Common myeloid progenitor, CD34-positive (primary cell): ENCODE results near the gene POLR1C.
"Not testable (repeated sequence)": the region's sequence is repeated elsewhere in the genome, so short reads cannot be mapped to it uniquely, and the experiment has no call there.

Experiments used
- CTCF ChIA-PET: fragments of 350-600 bp; sonication (Branson Sonifier 250); formaldehyde crosslinking; loops from one replicate; lab custom pipeline; 2021; ENCODE audit warnings: antibody characterized with exemption; lab: Charles Lee
- POLR2A ChIA-PET: fragments of 350-600 bp; sonication (Branson Sonifier 250); formaldehyde crosslinking; loops from one replicate; lab custom pipeline; 2021; ENCODE audit warnings: antibody characterized with exemption; lab: Charles Lee
- DNase-seq, 3 donors: peaks; one replicate each; pipeline versions ENCODE4 v3.0.0 to v3.0.0-alpha.2; 2013
- H3K27ac ChIP-seq, 2 experiments: 1 replicate in 1 of 2; 2 replicates in 1 of 2; pipeline ENCODE4 v1.7.0; 2013; ENCODE audit warnings: inconsistent platforms in 2 of 2, low read length in 2 of 2, mild to moderate bottlenecking in 2 of 2, low read depth in 1 of 2, moderate library complexity in 1 of 2; ENCODE audit not compliant: severe bottlenecking in 2 of 2, insufficient read depth in 1 of 2, poor library complexity in 1 of 2
- H3K27me3 ChIP-seq, 5 experiments: replicated peaks in 2 of 5; 1 replicate in 3 of 5; 2 replicates in 2 of 5; pipeline versions ENCODE4 v1.6.1 to v1.7.0; 2013; ENCODE audit warnings: low read length in 4 of 5, mild to moderate bottlenecking in 2 of 5, moderate library complexity in 2 of 5, inconsistent platforms in 1 of 5; ENCODE audit not compliant: insufficient read depth in 5 of 5, control insufficient read depth in 4 of 5
- H3K36me3 ChIP-seq, 4 experiments: 1 replicate in 2 of 4; 2 replicates in 2 of 4; pipeline versions ENCODE4 v1.6.1 to v1.7.0; 2013; ENCODE audit warnings: low read length in 3 of 4, control low read depth in 1 of 4, mild to moderate bottlenecking in 1 of 4; ENCODE audit not compliant: control insufficient read depth in 4 of 4, insufficient read depth in 4 of 4
- H3K4me1 ChIP-seq, 4 experiments: 1 replicate in 3 of 4; 2 replicates in 1 of 4; pipeline versions ENCODE4 v1.6.1 to v1.7.1; 2013; ENCODE audit warnings: low read length in 3 of 4, mild to moderate bottlenecking in 3 of 4, control low read depth in 1 of 4, inconsistent platforms in 1 of 4, moderate library complexity in 1 of 4; ENCODE audit not compliant: control insufficient read depth in 4 of 4, insufficient read depth in 4 of 4; ENCODE audit errors: control extremely low read depth in 1 of 4
- H3K4me3 ChIP-seq, 7 experiments: 1 replicate in 4 of 7; 2 replicates in 3 of 7; pipeline versions ENCODE4 v1.5.1 to v1.7.0; 2013; ENCODE audit warnings: mild to moderate bottlenecking in 7 of 7, low read length in 6 of 7, moderate library complexity in 6 of 7, inconsistent platforms in 2 of 7, low read depth in 2 of 7, control low read depth in 1 of 7; ENCODE audit not compliant: insufficient read depth in 4 of 7, control insufficient read depth in 1 of 7; ENCODE audit errors: extremely low read depth in 1 of 7
- H3K9me3 ChIP-seq, 5 experiments: 1 replicate in 4 of 5; 2 replicates in 1 of 5; pipeline versions ENCODE4 v1.6.1 to v1.7.1; 2013; ENCODE audit warnings: low read length in 4 of 5, mild to moderate bottlenecking in 2 of 5, inconsistent platforms in 1 of 5, low read depth in 1 of 5, moderate library complexity in 1 of 5; ENCODE audit not compliant: control insufficient read depth in 4 of 5, insufficient read depth in 2 of 5; ENCODE audit errors: control extremely low read depth in 1 of 5
- WGBS: methylation state at CpG from one replicate; pipeline ENCODE4 v1.1.5; 2013; ENCODE audit not compliant: insufficient coverage; 5-methylcytosine and 5-hydroxymethylcytosine counted together

The POLR1C gene

DNA sequence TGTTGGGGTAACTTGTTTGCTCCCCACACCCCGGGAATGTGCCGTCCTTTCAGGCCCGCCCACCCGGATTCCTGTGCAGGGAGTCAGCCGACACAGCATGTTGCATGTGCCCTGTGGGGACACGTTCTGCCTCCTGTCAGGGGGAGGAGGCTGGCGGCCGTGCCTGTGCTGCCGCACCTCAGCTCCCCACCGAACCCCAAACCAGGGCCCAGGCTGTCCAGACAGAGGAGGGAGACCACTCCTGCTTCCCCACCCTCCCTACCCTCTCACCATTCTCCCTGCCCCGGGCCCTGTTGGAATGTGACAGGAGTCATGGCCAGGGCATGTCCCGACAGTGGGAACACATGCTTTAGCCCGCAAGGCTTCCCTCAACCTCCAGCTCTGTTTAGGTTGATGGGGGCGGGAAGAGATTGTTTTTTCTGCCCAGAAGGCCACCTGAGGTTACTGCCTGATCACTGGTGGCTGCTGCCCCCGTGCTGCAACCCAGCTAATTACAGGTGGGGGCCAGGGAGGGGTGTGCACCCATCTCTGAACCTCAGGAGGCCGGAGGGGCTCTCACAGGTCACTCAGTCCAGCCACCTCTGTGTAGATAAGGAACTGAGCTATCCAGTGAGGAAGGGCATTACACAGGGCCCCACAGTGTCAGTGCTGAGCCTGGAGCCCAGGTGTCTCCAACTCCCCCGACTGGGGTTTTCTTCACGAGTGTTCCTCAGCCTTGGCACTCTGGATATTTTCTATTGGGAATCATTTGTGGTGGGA lies 20.3 kb upstream of the POLR1C start:
- H3K36me3 ChIP-seq, result peaks cover 10 to 54% (median 39%) of the 10 kb centered on the region in 4 experiments
- H3K4me1 ChIP-seq, result peaks cover 0 to 7% (median 6%) of the 10 kb centered on the region in 4 experiments
- POLR2A ChIA-PET, result no interaction called here
- WGBS, result 88% methylated on average over 13 of the region's 18 CpGs
- DNase-seq, result peak in 1 of 3 donors; percentile 24
- no peak overlapping the region for H3K4me3 ChIP-seq
- no peak overlapping the region for H3K27ac ChIP-seq
- CTCF ChIA-PET, result interaction anchor here (1.3 to 8.9 kb wide), 3 partner anchors 9 to 232 kb away, joined by 3 to 64 read pairs (median 4); no protein-coding TSS in a partner anchor
- H3K27me3 ChIP-seq, result no peaks in the 10 kb centered on the region
- H3K9me3 ChIP-seq, result no peaks in the 10 kb centered on the region

DNA sequence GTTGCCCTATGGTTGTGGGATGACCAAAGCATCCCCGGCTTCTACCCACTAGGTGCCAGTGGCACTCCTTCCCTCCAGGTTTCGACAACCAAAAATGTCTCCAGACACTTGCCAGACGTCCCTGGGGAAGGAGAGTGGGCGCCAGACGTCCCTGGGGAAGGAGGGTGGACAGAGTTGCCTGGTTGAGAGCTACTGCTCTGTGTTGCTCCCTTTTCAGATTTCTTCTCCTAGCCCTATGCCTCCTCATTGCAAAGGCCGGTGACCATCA lies 19.8 kb upstream of the POLR1C start:
- H3K4me3 ChIP-seq, result no peak overlapping the region
- POLR2A ChIA-PET, result interaction anchor here (1.2 kb wide), 1 partner anchor 108 kb away, joined by 3 read pairs; no protein-coding TSS in a partner anchor
- no peak for DNase-seq
- CTCF ChIA-PET, result interaction anchor here (1.4 to 8.9 kb wide), 2 partner anchors 9 to 233 kb away, joined by 4 to 64 read pairs; no protein-coding TSS in a partner anchor
- H3K27ac ChIP-seq, result no peak overlapping the region
- H3K4me1 ChIP-seq, result peaks cover 0 to 7% (median 6%) of the 10 kb centered on the region in 4 experiments
- no peaks in the 10 kb centered on the region for H3K27me3 ChIP-seq
- 98% methylated on average over 4 of the region's 6 CpGs for WGBS
- H3K36me3 ChIP-seq, result peaks cover 10 to 54% (median 38%) of the 10 kb centered on the region in 4 experiments
- no peaks in the 10 kb centered on the region for H3K9me3 ChIP-seq

DNA sequence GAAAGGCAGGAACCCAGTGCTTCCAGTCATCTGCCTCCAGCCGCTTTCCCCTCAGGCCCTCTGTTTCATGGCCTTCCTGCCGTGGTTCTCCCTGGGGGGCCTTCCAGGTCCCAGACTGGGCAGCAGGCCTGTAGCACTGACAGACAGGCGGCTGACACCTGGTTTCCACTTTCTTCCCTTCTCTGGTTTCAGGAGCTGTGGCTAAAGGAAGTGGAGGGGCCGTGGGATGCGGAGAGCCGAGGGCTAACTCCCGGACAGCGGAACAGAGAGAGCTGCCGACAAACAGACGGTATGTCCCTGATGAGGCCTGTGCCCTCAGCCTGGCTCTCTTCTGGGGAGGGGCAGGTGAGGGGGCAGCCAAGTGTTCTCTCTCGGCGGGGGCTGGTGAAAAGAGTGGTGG lies 19.2 kb upstream of the POLR1C start:
- no peak for DNase-seq
- POLR2A ChIA-PET, result interaction anchor here (1.2 kb wide), 1 partner anchor 108 kb away, joined by 3 read pairs; no protein-coding TSS in a partner anchor
- WGBS, result 96% methylated on average over 10 of the region's 12 CpGs
- Histone ChIP-seq H3K4me1 (peaks cover 0 to 7% (median 6%) of the 10 kb centered on the region in 4 experiments), H3K27me3 (no peaks in the 10 kb centered on the region), H3K27ac (no peak overlapping the region), H3K9me3 (no peaks in the 10 kb centered on the region), H3K36me3 (peaks cover 10 to 57% (median 44%) of the 10 kb centered on the region in 4 experiments), H3K4me3 (no peak overlapping the region)
- CTCF ChIA-PET, result interaction anchor here (1.4 to 8.9 kb wide), 3 partner anchors 9 to 45 kb away, joined by 3 to 64 read pairs (median 7); no protein-coding TSS in a partner anchor

DNA sequence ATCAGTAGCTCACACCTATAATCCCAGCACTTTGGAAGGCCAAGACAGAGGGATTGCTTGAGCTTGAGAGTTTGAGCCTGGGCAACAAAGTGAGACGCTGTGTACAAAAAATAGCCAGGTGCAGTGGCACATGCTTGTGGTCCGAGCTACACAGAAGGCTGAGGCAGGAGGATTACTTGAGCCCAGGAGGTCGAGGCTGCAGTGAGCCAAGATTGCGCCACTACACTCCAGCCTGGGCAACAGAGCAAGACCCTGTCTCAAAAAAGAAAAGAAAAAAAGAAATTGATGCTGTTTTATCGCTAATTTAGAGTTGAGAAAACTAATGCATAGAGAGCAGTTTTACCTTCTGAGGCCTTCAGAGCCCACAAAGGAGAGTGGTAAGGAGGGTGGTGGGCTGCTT lies 18.6 kb upstream of the POLR1C start:
- 95% methylated on average over 5 of the region's 5 CpGs for WGBS
- H3K9me3 ChIP-seq, H3K4me3 ChIP-seq, H3K27ac ChIP-seq, DNase-seq, H3K4me1 ChIP-seq, H3K27me3 ChIP-seq: not testable (repeated sequence)
- ChIA-PET CTCF (interaction anchor here (0.6 to 8.9 kb wide), 5 partner anchors 8 to 232 kb away, joined by 3 to 64 read pairs (median 3); no protein-coding TSS in a partner anchor), POLR2A (interaction anchor here (1.2 kb wide), 1 partner anchor 109 kb away, joined by 3 read pairs; no protein-coding TSS in a partner anchor)
- peaks cover 10 to 63% (median 50%) of the 10 kb centered on the region in 4 experiments for H3K36me3 ChIP-seq

DNA sequence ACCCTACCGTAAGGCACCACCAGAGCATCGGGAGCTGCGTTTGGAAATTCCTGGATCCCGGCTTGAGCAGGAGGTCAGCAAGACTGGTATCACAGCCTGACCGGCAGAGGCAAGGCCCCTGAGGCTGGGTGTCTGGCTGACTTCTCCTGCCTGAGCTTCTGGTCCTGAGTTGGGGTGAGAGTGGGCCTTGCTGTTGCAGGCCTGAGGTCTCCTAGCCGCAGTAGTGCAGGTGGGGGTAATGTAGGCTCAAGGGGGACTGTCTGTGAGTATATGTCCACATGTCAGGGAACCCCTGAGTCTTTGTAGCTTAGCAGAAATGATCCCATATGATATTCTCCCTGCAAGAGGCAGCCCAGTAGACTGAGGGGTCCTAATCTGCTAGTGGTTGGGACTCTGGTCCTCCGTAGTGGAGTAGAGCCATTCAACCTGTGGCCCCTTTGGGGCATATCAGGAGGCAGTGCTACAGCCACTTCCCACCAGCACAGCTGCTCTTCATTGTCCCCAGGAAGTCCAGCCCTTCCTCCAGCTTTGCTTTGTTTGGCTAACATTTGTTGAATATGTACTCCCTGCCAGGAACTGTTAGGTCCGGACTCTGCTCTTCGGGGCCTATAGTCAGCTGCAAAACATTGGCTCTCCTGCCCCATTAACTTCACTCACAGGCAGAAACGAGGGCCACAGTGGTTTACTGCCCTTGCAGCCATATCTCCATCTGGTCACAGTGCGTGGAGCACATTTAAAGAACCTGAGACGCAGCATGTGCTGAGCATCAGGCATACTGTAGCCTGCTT lies 17.7 kb upstream of the POLR1C start:
- Histone ChIP-seq H3K27me3 (no peaks in the 10 kb centered on the region), H3K27ac (no peak overlapping the region), H3K9me3 (no peaks in the 10 kb centered on the region), H3K4me3 (no peak overlapping the region), H3K36me3 (peaks cover 10 to 62% (median 55%) of the 10 kb centered on the region in 4 experiments), H3K4me1 (peaks cover 0 to 7% (median 6%) of the 10 kb centered on the region in 4 experiments)
- ChIA-PET POLR2A (interaction anchor here (0.8 kb wide), 1 partner anchor 181 kb away, joined by 5 read pairs; no protein-coding TSS in a partner anchor), CTCF (interaction anchor here (0.6 to 8.9 kb wide), 5 partner anchors 7 to 233 kb away, joined by 3 to 64 read pairs (median 3); no protein-coding TSS in a partner anchor)
- 98% methylated on average over 11 of the region's 12 CpGs for WGBS
- no peak for DNase-seq

DNA sequence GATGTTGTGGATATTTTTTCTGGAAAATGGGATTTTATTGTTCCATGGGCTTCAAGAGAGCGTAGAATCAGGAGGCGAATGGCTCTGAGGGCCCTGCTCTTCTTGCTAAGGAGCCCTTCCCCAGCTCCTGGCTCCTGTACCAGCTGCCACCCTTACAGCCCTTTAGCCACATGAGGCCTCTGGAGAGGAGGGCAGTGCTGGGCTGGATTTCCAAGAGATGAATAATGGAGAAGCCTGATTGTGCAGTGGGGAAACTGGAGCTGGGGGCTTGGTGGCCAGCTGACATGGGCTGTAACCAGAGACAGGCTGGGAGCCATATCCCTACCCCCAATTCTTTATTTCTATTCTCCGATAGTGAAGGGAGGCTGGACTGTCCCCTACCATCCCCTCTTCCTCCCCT lies 16.0 kb upstream of the POLR1C start:
- peaks cover 13 to 77% (median 65%) of the 10 kb centered on the region in 4 experiments for H3K36me3 ChIP-seq
- no peak for DNase-seq

More for the DNA sequence above, 16.0 kb upstream of the POLR1C start:
- ChIA-PET CTCF (interaction anchor here (0.6 to 1.4 kb wide), 3 partner anchors 8 to 117 kb away, joined by 3 to 5 read pairs (median 3); no protein-coding TSS in a partner anchor), POLR2A (no interaction called here)
- Histone ChIP-seq H3K27me3 (no peaks in the 10 kb centered on the region), H3K9me3 (no peaks in the 10 kb centered on the region), H3K4me3 (no peak overlapping the region), H3K4me1 (no peaks in the 10 kb centered on the region), H3K27ac (no peak overlapping the region)
- 94% methylated on average over 2 of the region's 3 CpGs for WGBS
